Activated CD8-positive, alpha-beta memory T cell treated with anti-CD3 and anti-CD28 coated beads for 1 hour (primary cell): ENCODE results near the gene SEPHS1.

Experiments used
- DNase-seq, 2 donors: peaks; one replicate each; pipeline ENCODE4 v3.0.0-alpha.2; 2020; ENCODE audit warnings: low read depth in 1 of 2; ENCODE audit errors: extremely low read depth in 1 of 2

The SEPHS1 gene

GRCh38 chr10:13329565-13329964 lies 18.5 kb downstream of the SEPHS1 start:
- no peak for DNase-seq

- no peak for DNase-seq
These were observed 19.5 kb downstream of the SEPHS1 start for GRCh38 chr10:13328613-13329012.

GRCh38 chr10:13328126-13328525 lies 20.0 kb downstream of the SEPHS1 start:
- DNase-seq: no peak

GRCh38 chr10:13327534-13327933 lies 20.6 kb downstream of the SEPHS1 start:
- DNase-seq: no peak

- DNase-seq: no peak
These were observed 25.4 kb downstream of the SEPHS1 start for GRCh38 chr10:13322615-13323148.

GRCh38 chr10:13321576-13321975 lies 26.5 kb downstream of the SEPHS1 start:
- no peak for DNase-seq

GRCh38 chr10:13319166-13319565 lies 28.9 kb downstream of the SEPHS1 start:
- no peak for DNase-seq

- no peak for DNase-seq
These were observed 30.6 kb downstream of the SEPHS1 start for GRCh38 chr10:13317474-13317873.

GRCh38 chr10:13316635-13317311 lies 31.3 kb downstream of the SEPHS1 start:
- DNase-seq: no peak

GRCh38 chr10:13315361-13315760 lies 32.7 kb downstream of the SEPHS1 start:
- no peak for DNase-seq

- DNase-seq: no peak
These were observed 36.9 kb downstream of the SEPHS1 start for GRCh38 chr10:13311177-13311575.

GRCh38 chr10:13310518-13311176 lies 37.4 kb downstream of the SEPHS1 start:
- DNase-seq: no peak

GRCh38 chr10:13309792-13310191 lies 38.3 kb downstream of the SEPHS1 start:
- DNase-seq: no peak

GRCh38 chr10:13308096-13308495 lies 40.0 kb downstream of the SEPHS1 start:
- DNase-seq: no peak

GRCh38 chr10:13306103-13306502 lies 42.0 kb downstream of the SEPHS1 start:
- no peak for DNase-seq

GRCh38 chr10:13302821-13303555 lies 45.1 kb downstream of the SEPHS1 start:
- DNase-seq: no peak

- peak; percentile 38 to 73 for DNase-seq
These were observed 48.4 kb downstream of the SEPHS1 start, which contains the start of gene PHYH for GRCh38 chr10:13299437-13300287. PHYH (minus strand) TSS chr10:13300064; CDS start chr10:13300042, 22 bp downstream.

- DNase-seq: no peak
These were observed 49.2 kb downstream of the SEPHS1 start for GRCh38 chr10:13298748-13299436.

GRCh38 chr10:13296476-13296875 lies 51.6 kb downstream of the SEPHS1 start:
- no peak for DNase-seq

GRCh38 chr10:13294784-13295183 lies 53.3 kb downstream of the SEPHS1 start:
- DNase-seq: no peak
